IMR-90 (cell line): ENCODE results near the gene TSHZ3. TPM values are rescaled to one million over a fixed set of nuclear protein-coding genes. Genes with fewer than 3 reads are reported as not detected.
A peak's percentile ranks its signal among the peaks of the same experiment; 100 is the strongest.

Source experiments
- ATAC-seq: fragments of 200-7000 bp; cut with Tn5 transposase; 2 replicates; pipeline ENCODE4 v1.9.1; 2020; ENCODE audit warnings: low read depth, mild to moderate bottlenecking, moderate library complexity
- BruUV-seq: library from RNA; stranded (reverse); fragments of 400-500 nt; replicated peaks from 2 replicates; lab custom pipeline; 2021; lab: Mats Ljungman, UMichigan
- CTCF ChIA-PET: fragments of 300-600 bp; formaldehyde crosslinking; extraction: SDS; loops from one replicate; lab custom pipeline; 2021; ENCODE audit warnings: antibody characterized with exemption; lab: Yijun Ruan, JAX
- POLR2A ChIA-PET: fragments of 300-600 bp; sonication (Branson Sonifier 250); formaldehyde crosslinking; loops from one replicate; lab custom pipeline; 2022; ENCODE audit warnings: antibody characterized with exemption; ENCODE audit not compliant: unreplicated experiment; lab: Charles Lee
- DNase-seq: peaks from one replicate; pipeline ENCODE4 v3.0.0; 2013
- H2AFZ ChIP-seq: replicated peaks from 2 replicates; pipeline ENCODE3; 2013; ENCODE audit warnings: low read length, mild to moderate bottlenecking; ENCODE audit not compliant: poor library complexity
- H2AK5ac ChIP-seq: 2 replicates; pipeline ENCODE4 v1.6.1; 2013; ENCODE audit warnings: low read depth, low read length, inconsistent platforms
- H2AK9ac ChIP-seq: replicated peaks from 2 replicates; pipeline ENCODE3; 2013; ENCODE audit warnings: mild to moderate bottlenecking, low read depth, low read length, moderate library complexity; ENCODE audit not compliant: poor library complexity
- H2BK120ac ChIP-seq: 2 replicates; pipeline ENCODE4 v1.6.1; 2013; ENCODE audit warnings: low read depth, low read length, inconsistent platforms
- H2BK15ac ChIP-seq: 3 replicates; pipeline ENCODE4 v1.6.1; 2013; ENCODE audit warnings: low read depth, low read length, inconsistent platforms
- H2BK20ac ChIP-seq: 2 replicates; pipeline ENCODE4 v1.6.1; 2013; ENCODE audit warnings: low read depth, mild to moderate bottlenecking, inconsistent platforms, low read length, moderate library complexity
- H2BK5ac ChIP-seq: 2 replicates; pipeline ENCODE4 v1.6.1; 2013; ENCODE audit warnings: mild to moderate bottlenecking, low read depth, low read length, inconsistent platforms; ENCODE audit not compliant: poor library complexity, severe bottlenecking
- H3K14ac ChIP-seq: replicated peaks from 2 replicates; pipeline ENCODE4 v1.6.1; 2013; ENCODE audit warnings: low read depth, low read length, inconsistent platforms
- H3K18ac ChIP-seq: 2 replicates; pipeline ENCODE4 v1.6.1; 2013; ENCODE audit warnings: low read depth, low read length, control low read depth
- H3K23ac ChIP-seq: 2 replicates; pipeline ENCODE4 v1.6.1; 2013; ENCODE audit warnings: low read depth, low read length, inconsistent platforms
- H3K27ac ChIP-seq: 2 replicates; pipeline ENCODE4 v1.5.1; 2013; ENCODE audit warnings: mild to moderate bottlenecking, control low read depth, low read length; ENCODE audit not compliant: insufficient read depth
- H3K27me3 ChIP-seq: 2 replicates; pipeline ENCODE4 v1.6.1; 2013; ENCODE audit warnings: low read length; ENCODE audit not compliant: control insufficient read depth, insufficient read depth
- H3K36me3 ChIP-seq: 2 replicates; pipeline ENCODE4 v1.6.1; 2013; ENCODE audit warnings: low read length, mixed read lengths; ENCODE audit not compliant: control insufficient read depth, insufficient read depth
- H3K4ac ChIP-seq: 2 replicates; pipeline ENCODE4 v1.6.1; 2013; ENCODE audit warnings: low read depth, low read length, inconsistent platforms
- H3K4me1 ChIP-seq: 2 replicates; pipeline ENCODE4 v1.6.1; 2013; ENCODE audit warnings: low read length, mixed read lengths; ENCODE audit not compliant: control insufficient read depth, insufficient read depth
- H3K4me2 ChIP-seq: 2 replicates; pipeline ENCODE4 v1.6.1; 2013; ENCODE audit warnings: low read depth, mild to moderate bottlenecking, control low read depth, low read length, moderate library complexity
- H3K4me3 ChIP-seq: 2 replicates; pipeline ENCODE4 v1.5.1; 2013; ENCODE audit warnings: low read depth, mild to moderate bottlenecking, control low read depth, low read length, moderate library complexity; ENCODE audit not compliant: insufficient read depth
- H3K56ac ChIP-seq: 2 replicates; pipeline ENCODE4 v1.6.1; 2013; ENCODE audit warnings: low read length, inconsistent platforms; ENCODE audit not compliant: insufficient read depth; ENCODE audit errors: extremely low read depth
- H3K79me1 ChIP-seq, 2 experiments: 2 replicates each; pipeline ENCODE4 v1.6.1; 2013; ENCODE audit warnings: low read length in 2 of 2, inconsistent platforms in 1 of 2, low read depth in 1 of 2
- H3K9ac ChIP-seq: 2 replicates; pipeline ENCODE4 v1.6.1; 2013; ENCODE audit warnings: low read depth, low read length, control low read depth
- H3K9me1 ChIP-seq: 2 replicates; pipeline ENCODE4 v1.6.1; 2013; ENCODE audit warnings: low read length, inconsistent platforms; ENCODE audit not compliant: insufficient read depth
- H3K9me3 ChIP-seq: 2 replicates; pipeline ENCODE4 v1.6.1; 2013; ENCODE audit warnings: low read length; ENCODE audit not compliant: control insufficient read depth, insufficient read depth
- H4K20me1 ChIP-seq: 2 replicates; pipeline ENCODE4 v1.6.1; 2013; ENCODE audit warnings: low read length, inconsistent platforms; ENCODE audit not compliant: insufficient read depth
- H4K5ac ChIP-seq: 2 replicates; pipeline ENCODE4 v1.6.1; 2013; ENCODE audit warnings: mild to moderate bottlenecking, low read depth, low read length, control low read depth
- H4K8ac ChIP-seq, 2 experiments: 2 replicates each; pipeline ENCODE4 v1.6.1; 2013; ENCODE audit warnings: low read depth in 2 of 2, low read length in 2 of 2, control low read depth in 1 of 2, inconsistent platforms in 1 of 2
- H4K91ac ChIP-seq: 2 replicates; pipeline ENCODE4 v1.6.1; 2013; ENCODE audit warnings: low read depth, low read length, inconsistent platforms; ENCODE audit not compliant: insufficient read depth
- BHLHE40 ChIP-seq: fragments of 150-350 bp; IDR thresholded peaks from 2 replicates; pipeline ENCODE4 v1.6.1; 2016; ENCODE audit warnings: mild to moderate bottlenecking, low read depth, low read length
- CEBPB ChIP-seq: IDR thresholded peaks from 2 replicates; pipeline ENCODE4 v1.6.1; 2012; ENCODE audit warnings: low read depth, low read length, improper control_type of control experiment
- CHD1 ChIP-seq: IDR thresholded peaks from 2 replicates; pipeline ENCODE4 v1.6.1; 2012; ENCODE audit warnings: low read depth, low read length, improper control_type of control experiment
- FOS ChIP-seq: fragments of 150-350 bp; IDR thresholded peaks from 2 replicates; pipeline ENCODE4 v1.6.1; 2016; ENCODE audit warnings: low read depth, low read length
- MAFK ChIP-seq: IDR thresholded peaks from 2 replicates; pipeline ENCODE4 v1.6.1; 2012; ENCODE audit warnings: low read depth, low read length, improper control_type of control experiment
- MAZ ChIP-seq: IDR thresholded peaks from 2 replicates; pipeline ENCODE4 v1.6.1; 2012; ENCODE audit warnings: low read depth, mild to moderate bottlenecking, low read length, improper control_type of control experiment, moderate library complexity, borderline replicate concordance
- MXI1 ChIP-seq: IDR thresholded peaks from 2 replicates; pipeline ENCODE4 v1.6.1; 2012; ENCODE audit warnings: low read depth, mild to moderate bottlenecking, low read length, moderate library complexity, borderline replicate concordance
- NFE2L2 ChIP-seq: fragments of 150-350 bp; IDR thresholded peaks from 2 replicates; pipeline ENCODE4 v1.6.1; 2016; ENCODE audit warnings: low read depth, mild to moderate bottlenecking, low read length
- POLR2A ChIP-seq: IDR thresholded peaks from 2 replicates; pipeline ENCODE4 v1.6.1; 2012; ENCODE audit warnings: mild to moderate bottlenecking, low read depth, low read length
- RAD21 ChIP-seq: IDR thresholded peaks from 2 replicates; pipeline ENCODE4 v1.6.1; 2012; ENCODE audit warnings: low read length, improper control_type of control experiment
- RFX5 ChIP-seq: IDR thresholded peaks from 2 replicates; pipeline ENCODE4 v1.8.0; 2012; ENCODE audit warnings: low read depth, mild to moderate bottlenecking, low read length, moderate library complexity
- SMC3 ChIP-seq: fragments of 150-350 bp; IDR thresholded peaks from 2 replicates; pipeline ENCODE4 v1.6.1; 2016; ENCODE audit warnings: low read depth, mild to moderate bottlenecking, antibody characterized with exemption, low read length, moderate library complexity
- WGBS, 2 experiments: methylation state at CpG; one replicate each; pipeline versions ENCODE4 v1.1.5 to v1.1.7; 2013; ENCODE audit warnings: missing lambda C conversion rate in 2 of 2; ENCODE audit not compliant: insufficient read length in 1 of 2; ENCODE audit errors: extremely low coverage in 2 of 2; 5-methylcytosine and 5-hydroxymethylcytosine counted together
- dilution Hi-C: fragments of 300-500 bp; cut with HindIII; formaldehyde crosslinking; loops from one replicate; pipeline ENCODE4 v1.14.3; 2018; ENCODE audit warnings: low sequenced_read_pairs; ENCODE audit not compliant: unreplicated experiment
- in situ Hi-C: fragments of 300-500 bp; cut with MboI; formaldehyde crosslinking; loops from 3 replicates; pipeline ENCODE4 v1.14.3; 2019; ENCODE audit warnings: low sequenced_read_pairs, inconsistent platforms, mixed read lengths
- intact Hi-C: fragments of 100-400 bp; cut with micrococcal nuclease; formaldehyde crosslinking; loops from 2 replicates; pipeline ENCODE4 v1.10.0; 2022
- polyA plus RNA-seq, 3 experiments: library from polyadenylated mRNA; depleted of rRNA; stranded (reverse); fragments of >200 nt; gene quantifications; 2 replicates each; pipeline ENCODE4 v1.2.3, GENCODE V29; 2012; ENCODE audit warnings: low replicate concordance in 1 of 3
- total RNA-seq: library from RNA; depleted of rRNA; stranded (reverse); fragments of >200 nt; gene quantifications from 2 replicates; pipeline ENCODE4 v1.2.3, GENCODE V29; 2012
- TF ChIP-seq, protein P1 (sequence below): fragments of 150-350 bp; IDR thresholded peaks from 2 replicates; pipeline ENCODE4 v1.6.1; 2016; ENCODE audit warnings: low read depth, mild to moderate bottlenecking, low read length, moderate library complexity, borderline replicate concordance
- TF ChIP-seq, protein P2 (sequence below): conservative IDR thresholded peaks from 2 replicates; pipeline ENCODE4 v1.5.1; 2012; ENCODE audit warnings: mild to moderate bottlenecking, low read depth, low read length, improper control_type of control experiment
- TF ChIP-seq, protein P3 (sequence below): fragments of 150-350 bp; IDR thresholded peaks from 2 replicates; pipeline ENCODE4 v1.6.1; 2017; ENCODE audit warnings: mild to moderate bottlenecking, antibody characterized with exemption, low read length, low read depth

Gene TSHZ3
- total and polyA plus RNA-seq, 2 of the 4 experiments (the other 2 are of a cell fraction) = 8.1 to 13.0 TPM

GRCh38 chr19:31269425-31270127, 79.7 kb downstream of the TSHZ3 start:
- H4K20me1 ChIP-seq = no peaks in the 10 kb centered on the region
- no peak overlapping the region for H2BK20ac ChIP-seq
- H3K4ac ChIP-seq = no peak overlapping the region
- H3K18ac ChIP-seq = no peak overlapping the region
- no peak overlapping the region for H3K56ac ChIP-seq
- no peaks in the 10 kb centered on the region for H3K27me3 ChIP-seq
- no peak overlapping the region for H2AK9ac ChIP-seq
- no peak overlapping the region for H3K14ac ChIP-seq
- H2AFZ ChIP-seq = peak overlapping the region; percentile 44
- peaks cover 13% of the 10 kb centered on the region for H3K36me3 ChIP-seq
- in situ Hi-C loops = no loop called here
- no peak overlapping the region; a peak in 1 of 4 replicates for H4K8ac ChIP-seq
- 65% methylated on average over 4 of the region's 10 CpGs; no CpG with 5 or more reads in 1 of the 2 experiments for WGBS, 2 experiments
- H3K79me1 ChIP-seq = peaks cover 13 to 14% of the 10 kb centered on the region in 2 experiments
- H3K4me2 ChIP-seq = no peak overlapping the region
- no peak overlapping the region for H4K5ac ChIP-seq
- no peak overlapping the region for H2BK120ac ChIP-seq
- POLR2A ChIA-PET = interaction anchor here (0.6 kb wide), 1 partner anchor 662 kb away, joined by 3 read pairs; no protein-coding TSS in a partner anchor
- H2AK5ac ChIP-seq = no peak overlapping the region
- H4K91ac ChIP-seq = no peak overlapping the region
- dilution Hi-C loops = no loop called here
- no peak overlapping the region for H3K9ac ChIP-seq
- no peaks in the 10 kb centered on the region for H3K9me3 ChIP-seq
- H3K23ac ChIP-seq = no peak overlapping the region
- H2BK5ac ChIP-seq = no peak overlapping the region
- H3K4me3 ChIP-seq = no peak overlapping the region
- H3K9me1 ChIP-seq = 0 out of 2 replicates have a peak, but pooled peaks cover under 1% of the 10 kb centered on the region
- no peak overlapping the region for H3K27ac ChIP-seq
- intact Hi-C loops = no loop called here
- CTCF ChIA-PET = no interaction called here
- peaks cover 2% of the 10 kb centered on the region; the same call in 1 of the 2 replicates for H3K4me1 ChIP-seq
- no peak overlapping the region for H2BK15ac ChIP-seq
- DNase-seq (peak; percentile 34), ATAC-seq (no peak)
- BruUV-seq = no TSS peak
- no peak for TF ChIP-seq POLR2A
- TF ChIP-seq, protein P1, sequence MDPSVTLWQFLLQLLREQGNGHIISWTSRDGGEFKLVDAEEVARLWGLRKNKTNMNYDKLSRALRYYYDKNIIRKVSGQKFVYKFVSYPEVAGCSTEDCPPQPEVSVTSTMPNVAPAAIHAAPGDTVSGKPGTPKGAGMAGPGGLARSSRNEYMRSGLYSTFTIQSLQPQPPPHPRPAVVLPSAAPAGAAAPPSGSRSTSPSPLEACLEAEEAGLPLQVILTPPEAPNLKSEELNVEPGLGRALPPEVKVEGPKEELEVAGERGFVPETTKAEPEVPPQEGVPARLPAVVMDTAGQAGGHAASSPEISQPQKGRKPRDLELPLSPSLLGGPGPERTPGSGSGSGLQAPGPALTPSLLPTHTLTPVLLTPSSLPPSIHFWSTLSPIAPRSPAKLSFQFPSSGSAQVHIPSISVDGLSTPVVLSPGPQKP = no peak
- TF ChIP-seq MXI1 = no peak
- TF ChIP-seq BHLHE40 = no peak
- TF ChIP-seq MAZ = no peak
- no peak for TF ChIP-seq RFX5
- no peak for TF ChIP-seq NFE2L2
- TF ChIP-seq, protein P2, sequence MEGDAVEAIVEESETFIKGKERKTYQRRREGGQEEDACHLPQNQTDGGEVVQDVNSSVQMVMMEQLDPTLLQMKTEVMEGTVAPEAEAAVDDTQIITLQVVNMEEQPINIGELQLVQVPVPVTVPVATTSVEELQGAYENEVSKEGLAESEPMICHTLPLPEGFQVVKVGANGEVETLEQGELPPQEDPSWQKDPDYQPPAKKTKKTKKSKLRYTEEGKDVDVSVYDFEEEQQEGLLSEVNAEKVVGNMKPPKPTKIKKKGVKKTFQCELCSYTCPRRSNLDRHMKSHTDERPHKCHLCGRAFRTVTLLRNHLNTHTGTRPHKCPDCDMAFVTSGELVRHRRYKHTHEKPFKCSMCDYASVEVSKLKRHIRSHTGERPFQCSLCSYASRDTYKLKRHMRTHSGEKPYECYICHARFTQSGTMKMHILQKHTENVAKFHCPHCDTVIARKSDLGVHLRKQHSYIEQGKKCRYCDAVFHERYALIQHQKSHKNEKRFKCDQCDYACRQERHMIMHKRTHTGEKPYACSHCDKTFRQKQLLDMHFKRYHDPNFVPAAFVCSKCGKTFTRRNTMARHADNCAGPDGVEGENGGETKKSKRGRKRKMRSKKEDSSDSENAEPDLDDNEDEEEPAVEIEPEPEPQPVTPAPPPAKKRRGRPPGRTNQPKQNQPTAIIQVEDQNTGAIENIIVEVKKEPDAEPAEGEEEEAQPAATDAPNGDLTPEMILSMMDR = no peak
- TF ChIP-seq SMC3 = no peak
- TF ChIP-seq, protein P3, sequence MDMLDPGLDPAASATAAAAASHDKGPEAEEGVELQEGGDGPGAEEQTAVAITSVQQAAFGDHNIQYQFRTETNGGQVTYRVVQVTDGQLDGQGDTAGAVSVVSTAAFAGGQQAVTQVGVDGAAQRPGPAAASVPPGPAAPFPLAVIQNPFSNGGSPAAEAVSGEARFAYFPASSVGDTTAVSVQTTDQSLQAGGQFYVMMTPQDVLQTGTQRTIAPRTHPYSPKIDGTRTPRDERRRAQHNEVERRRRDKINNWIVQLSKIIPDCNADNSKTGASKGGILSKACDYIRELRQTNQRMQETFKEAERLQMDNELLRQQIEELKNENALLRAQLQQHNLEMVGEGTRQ = no peak
- TF ChIP-seq CEBPB = no peak
- TF ChIP-seq MAFK = no peak
- TF ChIP-seq FOS = no peak
- no peak for TF ChIP-seq RAD21
- TF ChIP-seq CHD1 = no peak
